ENCODE data around the gene BACH2. TPM values are rescaled to one million over a fixed set of nuclear protein-coding genes. Genes with fewer than 3 reads are reported as not detected.

BACH2 gene
- total RNA-seq, 1 experiment from 2014 or later, result 3.3 TPM

DNA sequence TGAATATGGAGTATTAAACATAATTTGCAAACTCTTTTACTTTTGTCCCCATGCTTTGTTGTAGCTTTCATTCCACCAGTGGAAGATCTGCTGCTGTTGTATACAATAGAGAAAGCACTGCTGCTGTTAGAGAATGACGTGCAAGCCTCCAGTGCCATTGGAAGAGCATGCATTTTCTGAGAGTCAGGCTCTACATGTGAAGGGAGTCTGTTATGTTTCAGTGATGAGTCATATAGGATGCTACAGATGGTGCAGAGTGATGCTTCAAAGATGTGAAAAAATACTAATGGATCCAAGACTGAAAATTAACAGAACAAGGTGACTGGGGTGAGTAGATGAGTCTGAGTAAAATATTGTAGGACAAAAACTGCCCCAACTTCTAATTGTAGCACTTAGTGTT, 22.4 kb upstream of the BACH2 start:
- RAD21 ChIA-PET (ENCODE audit: low non-redundant PET in 1 of 2, low total read pairs in 2 of 2, uncharacterized antibody in 2 of 2, unreplicated experiment in 2 of 2), result no interaction called here
- no TSS peak for BruUV-seq (replicated peaks)
- Histone ChIP-seq H3K4me3 (replicated peaks in 1 of 2; ENCODE audit: low read depth in 1 of 2, low read length in 2 of 2) (no peak overlapping the region), H3K9me3 (ENCODE audit: control insufficient read depth in 1 of 2, insufficient read depth in 1 of 2, low read depth in 1 of 2, low read length in 2 of 2) (no peaks in the 10 kb centered on the region), H2AFZ (ENCODE audit: low read depth, low read length, poor library complexity, severe bottlenecking) (no peak overlapping the region), H3K9ac (ENCODE audit: low read length) (no peak overlapping the region), H3K27ac (ENCODE audit: low read depth, low read length) (no peak overlapping the region), H3K4me1 (ENCODE audit: control insufficient read depth in 1 of 2, insufficient read depth in 2 of 2, low read length in 2 of 2) (0 out of 4 replicates have a peak, but pooled peaks cover 0 to 3% of the 10 kb centered on the region in 2 experiments), H3K27me3 (ENCODE audit: insufficient read depth, low read length) (no peaks in the 10 kb centered on the region), H3K4me2 (ENCODE audit: low read length) (no peak overlapping the region), H3K9me2 (ENCODE audit: insufficient read depth) (no peaks in the 10 kb centered on the region), H4K20me1 (ENCODE audit: insufficient read depth) (no peaks in the 10 kb centered on the region), H3K79me2 (ENCODE audit: insufficient read depth, low read length) (no peaks in the 10 kb centered on the region), H3K36me3 (ENCODE audit: control insufficient read depth in 1 of 2, insufficient read depth in 2 of 2, low read length in 2 of 2) (no peaks in the 10 kb centered on the region)
- intact Hi-C loops (cut with micrococcal nuclease), result no loop called here
- ATAC-seq, result no peak
- POLR2A ChIA-PET, result no interaction called here
- TF ChIP-seq JUND (IDR thresholded peaks at IDR 0.05) (no peak), EGR1 (IDR thresholded peaks at IDR 0.05; ENCODE audit: low read depth) (no peak), FOSL1 (IDR thresholded peaks at IDR 0.05; ENCODE audit: low read depth) (no peak), EZH2 (IDR thresholded peaks at IDR 0.05) (no peak), YY1 (IDR thresholded peaks at IDR 0.05; ENCODE audit: extremely low read depth, insufficient replicate concordance, low read depth, low read length) (no peak), SIN3A (IDR thresholded peaks at IDR 0.05; ENCODE audit: low read depth) (no peak), TCF7L2 (IDR thresholded peaks at IDR 0.05; ENCODE audit: borderline replicate concordance, extremely low read depth, insufficient read depth, insufficient read length) (no peak), RAD21 (IDR thresholded peaks at IDR 0.05; ENCODE audit: low read depth) (no peak), CEBPB (IDR thresholded peaks at IDR 0.05; ENCODE audit: low read depth) (no peak)
- TF ChIP-seq, protein P1, sequence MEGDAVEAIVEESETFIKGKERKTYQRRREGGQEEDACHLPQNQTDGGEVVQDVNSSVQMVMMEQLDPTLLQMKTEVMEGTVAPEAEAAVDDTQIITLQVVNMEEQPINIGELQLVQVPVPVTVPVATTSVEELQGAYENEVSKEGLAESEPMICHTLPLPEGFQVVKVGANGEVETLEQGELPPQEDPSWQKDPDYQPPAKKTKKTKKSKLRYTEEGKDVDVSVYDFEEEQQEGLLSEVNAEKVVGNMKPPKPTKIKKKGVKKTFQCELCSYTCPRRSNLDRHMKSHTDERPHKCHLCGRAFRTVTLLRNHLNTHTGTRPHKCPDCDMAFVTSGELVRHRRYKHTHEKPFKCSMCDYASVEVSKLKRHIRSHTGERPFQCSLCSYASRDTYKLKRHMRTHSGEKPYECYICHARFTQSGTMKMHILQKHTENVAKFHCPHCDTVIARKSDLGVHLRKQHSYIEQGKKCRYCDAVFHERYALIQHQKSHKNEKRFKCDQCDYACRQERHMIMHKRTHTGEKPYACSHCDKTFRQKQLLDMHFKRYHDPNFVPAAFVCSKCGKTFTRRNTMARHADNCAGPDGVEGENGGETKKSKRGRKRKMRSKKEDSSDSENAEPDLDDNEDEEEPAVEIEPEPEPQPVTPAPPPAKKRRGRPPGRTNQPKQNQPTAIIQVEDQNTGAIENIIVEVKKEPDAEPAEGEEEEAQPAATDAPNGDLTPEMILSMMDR (IDR thresholded peaks at IDR 0.05 in 2 of 3, conservative IDR thresholded peaks at IDR 0.05 in 1 of 3; ENCODE audit: borderline replicate concordance in 1 of 3, insufficient read depth in 1 of 3, low read depth in 2 of 3, low read length in 2 of 3), result no peak
- CTCF ChIA-PET, result no interaction called here
- no peak for DNase-seq (ENCODE audit: low read depth, low spot score)

DNA sequence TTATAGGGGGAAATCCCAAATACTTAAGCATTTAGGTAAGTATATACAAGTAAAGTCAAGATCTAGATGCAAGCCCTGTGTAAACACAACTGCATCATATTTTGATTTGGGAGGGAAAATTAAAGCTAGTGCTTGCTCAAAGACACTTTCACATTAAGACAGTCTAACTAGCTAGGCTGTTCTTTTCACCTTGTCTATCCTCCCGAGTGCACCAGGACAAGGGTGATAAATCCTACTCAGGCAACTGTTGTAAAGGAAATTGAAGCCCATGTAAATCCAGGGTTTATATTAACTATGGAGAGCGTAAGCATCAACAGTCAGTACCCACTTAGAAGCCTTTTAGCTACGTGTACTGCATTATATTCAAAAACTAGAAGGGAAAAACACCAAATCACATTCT, 19.3 kb upstream of the BACH2 start:
- ChIA-PET POLR2A (no interaction called here), RAD21 (ENCODE audit: low non-redundant PET in 1 of 2, low total read pairs in 2 of 2, uncharacterized antibody in 2 of 2, unreplicated experiment in 2 of 2) (no interaction called here), CTCF (no interaction called here)
- no peaks in the 10 kb centered on the region for H3K27me3 ChIP-seq (ENCODE audit: insufficient read depth, low read length)
- no peak overlapping the region for H3K4me2 ChIP-seq (ENCODE audit: low read length)
- H3K9me3 ChIP-seq (ENCODE audit: control insufficient read depth in 1 of 2, insufficient read depth in 1 of 2, low read depth in 1 of 2, low read length in 2 of 2), result no peaks in the 10 kb centered on the region
- no peak overlapping the region for H3K9ac ChIP-seq (ENCODE audit: low read length)
- no peaks in the 10 kb centered on the region for H3K36me3 ChIP-seq (ENCODE audit: control insufficient read depth in 1 of 2, insufficient read depth in 2 of 2, low read length in 2 of 2)
- no peak for DNase-seq (ENCODE audit: low read depth, low spot score)
- no peak for ATAC-seq
- H3K27ac ChIP-seq (ENCODE audit: low read depth, low read length), result no peak overlapping the region
- BruUV-seq (replicated peaks), result no TSS peak
- H3K9me2 ChIP-seq (ENCODE audit: insufficient read depth), result no peaks in the 10 kb centered on the region
- no peaks in the 10 kb centered on the region for H4K20me1 ChIP-seq (ENCODE audit: insufficient read depth)
- no peak overlapping the region for H2AFZ ChIP-seq (ENCODE audit: low read depth, low read length, poor library complexity, severe bottlenecking)
- no peaks in the 10 kb centered on the region for H3K79me2 ChIP-seq (ENCODE audit: insufficient read depth, low read length)
- H3K4me1 ChIP-seq (ENCODE audit: control insufficient read depth in 1 of 2, insufficient read depth in 2 of 2, low read length in 2 of 2), result no peaks in the 10 kb centered on the region
- TF ChIP-seq CBX3 (IDR thresholded peaks at IDR 0.05; ENCODE audit: low read depth) (no peak), ZNF274 (IDR thresholded peaks at IDR 0.05; ENCODE audit: low read depth, low read length) (no peak), FOSL1 (IDR thresholded peaks at IDR 0.05; ENCODE audit: low read depth) (no peak), POLR2AphosphoS5 (IDR thresholded peaks at IDR 0.05; ENCODE audit: low read depth, low read length) (no peak), SP1 (IDR thresholded peaks at IDR 0.05; ENCODE audit: low read depth) (no peak), EZH2phosphoT487 (IDR thresholded peaks at IDR 0.05; ENCODE audit: borderline replicate concordance) (no peak), EGR1 (IDR thresholded peaks at IDR 0.05; ENCODE audit: low read depth) (no peak), ELF1 (IDR thresholded peaks at IDR 0.05; ENCODE audit: borderline replicate concordance, low read depth) (no peak)
- TF ChIP-seq, protein P2, sequence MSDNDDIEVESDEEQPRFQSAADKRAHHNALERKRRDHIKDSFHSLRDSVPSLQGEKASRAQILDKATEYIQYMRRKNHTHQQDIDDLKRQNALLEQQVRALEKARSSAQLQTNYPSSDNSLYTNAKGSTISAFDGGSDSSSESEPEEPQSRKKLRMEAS (IDR thresholded peaks at IDR 0.05), result no peak
- TF ChIP-seq, protein P3, sequence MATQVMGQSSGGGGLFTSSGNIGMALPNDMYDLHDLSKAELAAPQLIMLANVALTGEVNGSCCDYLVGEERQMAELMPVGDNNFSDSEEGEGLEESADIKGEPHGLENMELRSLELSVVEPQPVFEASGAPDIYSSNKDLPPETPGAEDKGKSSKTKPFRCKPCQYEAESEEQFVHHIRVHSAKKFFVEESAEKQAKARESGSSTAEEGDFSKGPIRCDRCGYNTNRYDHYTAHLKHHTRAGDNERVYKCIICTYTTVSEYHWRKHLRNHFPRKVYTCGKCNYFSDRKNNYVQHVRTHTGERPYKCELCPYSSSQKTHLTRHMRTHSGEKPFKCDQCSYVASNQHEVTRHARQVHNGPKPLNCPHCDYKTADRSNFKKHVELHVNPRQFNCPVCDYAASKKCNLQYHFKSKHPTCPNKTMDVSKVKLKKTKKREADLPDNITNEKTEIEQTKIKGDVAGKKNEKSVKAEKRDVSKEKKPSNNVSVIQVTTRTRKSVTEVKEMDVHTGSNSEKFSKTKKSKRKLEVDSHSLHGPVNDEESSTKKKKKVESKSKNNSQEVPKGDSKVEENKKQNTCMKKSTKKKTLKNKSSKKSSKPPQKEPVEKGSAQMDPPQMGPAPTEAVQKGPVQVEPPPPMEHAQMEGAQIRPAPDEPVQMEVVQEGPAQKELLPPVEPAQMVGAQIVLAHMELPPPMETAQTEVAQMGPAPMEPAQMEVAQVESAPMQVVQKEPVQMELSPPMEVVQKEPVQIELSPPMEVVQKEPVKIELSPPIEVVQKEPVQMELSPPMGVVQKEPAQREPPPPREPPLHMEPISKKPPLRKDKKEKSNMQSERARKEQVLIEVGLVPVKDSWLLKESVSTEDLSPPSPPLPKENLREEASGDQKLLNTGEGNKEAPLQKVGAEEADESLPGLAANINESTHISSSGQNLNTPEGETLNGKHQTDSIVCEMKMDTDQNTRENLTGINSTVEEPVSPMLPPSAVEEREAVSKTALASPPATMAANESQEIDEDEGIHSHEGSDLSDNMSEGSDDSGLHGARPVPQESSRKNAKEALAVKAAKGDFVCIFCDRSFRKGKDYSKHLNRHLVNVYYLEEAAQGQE (IDR thresholded peaks at IDR 0.05; ENCODE audit: low read depth), result no peak
- H3K4me3 ChIP-seq (replicated peaks in 1 of 2; ENCODE audit: low read depth in 1 of 2, low read length in 2 of 2), result no peak overlapping the region
- intact Hi-C loops (cut with micrococcal nuclease), result no loop called here

Measured in HCT116 (cell line).